ENCODE data around the gene LARP4.
A peak's percentile ranks its signal among the peaks of the same experiment; 100 is the strongest.
"Not testable (repeated sequence)": the region's sequence is repeated elsewhere in the genome, so short reads cannot be mapped to it uniquely, and the experiment has no call there.

LARP4 gene

GRCh38 chr12:50483488-50483887 is 82.8 kb downstream of the LARP4 start:
- Histone ChIP-seq H3K9me3 (ENCODE audit: control insufficient read depth, insufficient read depth, low read length) (no peaks in the 10 kb centered on the region), H3K36me3 (ENCODE audit: control insufficient read depth, insufficient read depth, low read length) (0 out of 2 replicates have a peak, but pooled peaks cover under 1% of the 10 kb centered on the region), H3K4me1 (ENCODE audit: control insufficient read depth, insufficient read depth, low read length) (peaks cover 4% of the 10 kb centered on the region), H3K9ac (ENCODE audit: low read depth, low read length) (no peak overlapping the region), H3K27me3 (ENCODE audit: control insufficient read depth, insufficient read depth, low read length) (no peaks in the 10 kb centered on the region), H3K27ac (ENCODE audit: low read depth, low read length) (no peak overlapping the region), H3K4me3 (ENCODE audit: low read depth, low read length) (no peak overlapping the region)

- no peak overlapping the region for H3K9ac ChIP-seq (ENCODE audit: low read depth, low read length)
- no peak overlapping the region for H3K4me3 ChIP-seq (ENCODE audit: low read depth, low read length)
- H3K27me3 ChIP-seq (ENCODE audit: control insufficient read depth, insufficient read depth, low read length): no peaks in the 10 kb centered on the region
- H3K27ac ChIP-seq (ENCODE audit: low read depth, low read length): no peak overlapping the region
- H3K9me3 ChIP-seq (ENCODE audit: control insufficient read depth, insufficient read depth, low read length): peaks cover 7% of the 10 kb centered on the region
- H3K36me3 ChIP-seq (ENCODE audit: control insufficient read depth, insufficient read depth, low read length): no peaks in the 10 kb centered on the region
- no peaks in the 10 kb centered on the region for H3K4me1 ChIP-seq (ENCODE audit: control insufficient read depth, insufficient read depth, low read length)
Observed at GRCh38 chr12:50488801-50489200, 88.1 kb downstream of the LARP4 start.

- H3K9me3 ChIP-seq (ENCODE audit: control insufficient read depth, insufficient read depth, low read length): peaks cover 16% of the 10 kb centered on the region
- H3K27me3 ChIP-seq (ENCODE audit: control insufficient read depth, insufficient read depth, low read length); H3K4me1 ChIP-seq (ENCODE audit: control insufficient read depth, insufficient read depth, low read length); H3K9ac ChIP-seq (ENCODE audit: low read depth, low read length); H3K27ac ChIP-seq (ENCODE audit: low read depth, low read length); H3K36me3 ChIP-seq (ENCODE audit: control insufficient read depth, insufficient read depth, low read length); H3K4me3 ChIP-seq (ENCODE audit: low read depth, low read length): not testable (repeated sequence)
Observed at GRCh38 chr12:50498119-50498518, 97.4 kb downstream of the LARP4 start.

GRCh38 chr12:50504798-50505674 is 104.4 kb downstream of the LARP4 start, which contains the start of gene DIP2B:
Gene DIP2B, plus strand, starts transcription at chr12:50504985. Its CDS starts 156 bp downstream, at chr12:50505141.
- no peaks in the 10 kb centered on the region for H3K27me3 ChIP-seq (ENCODE audit: control insufficient read depth, insufficient read depth, low read length)
- H3K4me3 ChIP-seq (ENCODE audit: low read depth, low read length): peak within 1 kb of the TSS; percentile 96
- peak within 1 kb of the TSS; percentile 90 for H3K9ac ChIP-seq (ENCODE audit: low read depth, low read length)
- peaks cover 4% of the 10 kb centered on the region; the same call in 1 of the 2 replicates for H3K9me3 ChIP-seq (ENCODE audit: control insufficient read depth, insufficient read depth, low read length)
- no peaks in the 10 kb centered on the region for H3K36me3 ChIP-seq (ENCODE audit: control insufficient read depth, insufficient read depth, low read length)
- H3K27ac ChIP-seq (ENCODE audit: low read depth, low read length): peak within 1 kb of the TSS; percentile 87
- H3K4me1 ChIP-seq (ENCODE audit: control insufficient read depth, insufficient read depth, low read length): peaks cover 18% of the 10 kb centered on the region

- peak overlapping the region; percentile 87 for H3K27ac ChIP-seq (ENCODE audit: low read depth, low read length)
- H3K27me3 ChIP-seq (ENCODE audit: control insufficient read depth, insufficient read depth, low read length): no peaks in the 10 kb centered on the region
- peak overlapping the region; percentile 96 for H3K4me3 ChIP-seq (ENCODE audit: low read depth, low read length)
Observed at GRCh38 chr12:50505675-50506530, 105.2 kb downstream of the LARP4 start.

GRCh38 chr12:50506753-50507473 is 106.2 kb downstream of the LARP4 start:
- no peak overlapping the region for H3K27ac ChIP-seq (ENCODE audit: low read depth, low read length)
- H3K36me3 ChIP-seq (ENCODE audit: control insufficient read depth, insufficient read depth, low read length): no peaks in the 10 kb centered on the region
- H3K9me3 ChIP-seq (ENCODE audit: control insufficient read depth, insufficient read depth, low read length): no peaks in the 10 kb centered on the region
- H3K27me3 ChIP-seq (ENCODE audit: control insufficient read depth, insufficient read depth, low read length): no peaks in the 10 kb centered on the region
- H3K4me3 ChIP-seq (ENCODE audit: low read depth, low read length): peak overlapping the region; percentile 96; the same call in 1 of the 2 replicates
- H3K9ac ChIP-seq (ENCODE audit: low read depth, low read length): no peak overlapping the region
- H3K4me1 ChIP-seq (ENCODE audit: control insufficient read depth, insufficient read depth, low read length): peaks cover 18% of the 10 kb centered on the region

More at GRCh38 chr12:50505675-50506530, 105.2 kb downstream of the LARP4 start:
- peak overlapping the region; percentile 90 for H3K9ac ChIP-seq (ENCODE audit: low read depth, low read length)
- H3K4me1 ChIP-seq (ENCODE audit: control insufficient read depth, insufficient read depth, low read length): peaks cover 18% of the 10 kb centered on the region
- H3K36me3 ChIP-seq (ENCODE audit: control insufficient read depth, insufficient read depth, low read length): no peaks in the 10 kb centered on the region
- H3K9me3 ChIP-seq (ENCODE audit: control insufficient read depth, insufficient read depth, low read length): peaks cover under 1% of the 10 kb centered on the region; the same call in 1 of the 2 replicates

- Histone ChIP-seq H3K36me3 (ENCODE audit: control insufficient read depth, insufficient read depth, low read length) (no peaks in the 10 kb centered on the region), H3K9ac (ENCODE audit: low read depth, low read length) (no peak overlapping the region), H3K4me1 (ENCODE audit: control insufficient read depth, insufficient read depth, low read length) (peaks cover 18% of the 10 kb centered on the region), H3K4me3 (ENCODE audit: low read depth, low read length) (no peak overlapping the region), H3K27me3 (ENCODE audit: control insufficient read depth, insufficient read depth, low read length) (no peaks in the 10 kb centered on the region), H3K9me3 (ENCODE audit: control insufficient read depth, insufficient read depth, low read length) (no peaks in the 10 kb centered on the region), H3K27ac (ENCODE audit: low read depth, low read length) (no peak overlapping the region)
Observed at GRCh38 chr12:50507474-50507838, 106.8 kb downstream of the LARP4 start.

- H3K9ac ChIP-seq (ENCODE audit: low read depth, low read length): no peak overlapping the region
- no peaks in the 10 kb centered on the region for H3K27me3 ChIP-seq (ENCODE audit: control insufficient read depth, insufficient read depth, low read length)
- peaks cover 18% of the 10 kb centered on the region for H3K4me1 ChIP-seq (ENCODE audit: control insufficient read depth, insufficient read depth, low read length)
- no peak overlapping the region for H3K27ac ChIP-seq (ENCODE audit: low read depth, low read length)
- no peaks in the 10 kb centered on the region for H3K36me3 ChIP-seq (ENCODE audit: control insufficient read depth, insufficient read depth, low read length)
- H3K9me3 ChIP-seq (ENCODE audit: control insufficient read depth, insufficient read depth, low read length): no peaks in the 10 kb centered on the region
- H3K4me3 ChIP-seq (ENCODE audit: low read depth, low read length): no peak overlapping the region
Observed at GRCh38 chr12:50507930-50508329, 107.2 kb downstream of the LARP4 start.

- Histone ChIP-seq H3K9ac (ENCODE audit: low read depth, low read length) (no peak overlapping the region), H3K27me3 (ENCODE audit: control insufficient read depth, insufficient read depth, low read length) (no peaks in the 10 kb centered on the region), H3K4me3 (ENCODE audit: low read depth, low read length) (no peak overlapping the region), H3K4me1 (ENCODE audit: control insufficient read depth, insufficient read depth, low read length) (peaks cover 18% of the 10 kb centered on the region), H3K36me3 (ENCODE audit: control insufficient read depth, insufficient read depth, low read length) (no peaks in the 10 kb centered on the region), H3K27ac (ENCODE audit: low read depth, low read length) (no peak overlapping the region), H3K9me3 (ENCODE audit: control insufficient read depth, insufficient read depth, low read length) (no peaks in the 10 kb centered on the region)
Observed at GRCh38 chr12:50508414-50508813, 107.7 kb downstream of the LARP4 start.

GRCh38 chr12:50508970-50509663 is 108.4 kb downstream of the LARP4 start:
- Histone ChIP-seq H3K4me1 (ENCODE audit: control insufficient read depth, insufficient read depth, low read length) (peaks cover 18% of the 10 kb centered on the region), H3K27ac (ENCODE audit: low read depth, low read length) (no peak overlapping the region), H3K27me3 (ENCODE audit: control insufficient read depth, insufficient read depth, low read length) (no peaks in the 10 kb centered on the region), H3K4me3 (ENCODE audit: low read depth, low read length) (no peak overlapping the region), H3K9ac (ENCODE audit: low read depth, low read length) (no peak overlapping the region), H3K9me3 (ENCODE audit: control insufficient read depth, insufficient read depth, low read length) (no peaks in the 10 kb centered on the region), H3K36me3 (ENCODE audit: control insufficient read depth, insufficient read depth, low read length) (no peaks in the 10 kb centered on the region)
